CD4-positive, alpha-beta T cell (primary cell): ENCODE measurements around the gene ZNF764. TPM values are rescaled to one million over a fixed set of nuclear protein-coding genes. Genes with fewer than 3 reads are reported as not detected.

Experiments used
- ATAC-seq: fragments of 200-7000 bp; cut with Tn5 transposase; one replicate; pipeline ENCODE4 v1.10.0; 2022; ENCODE audit warnings: mild to moderate bottlenecking; ENCODE audit not compliant: poor library complexity
- CTCF ChIA-PET: fragments of 350-600 bp; sonication (Branson Sonifier 250); formaldehyde crosslinking; loops from one replicate; lab custom pipeline; 2021; ENCODE audit warnings: antibody characterized with exemption, inconsistent platforms; lab: Charles Lee
- POLR2A ChIA-PET: fragments of 350-600 bp; sonication (Branson Sonifier 250); formaldehyde crosslinking; loops from one replicate; lab custom pipeline; 2021; ENCODE audit warnings: antibody characterized with exemption, inconsistent platforms; lab: Charles Lee
- DNase-seq, 14 experiments: peaks; one replicate each; pipeline ENCODE4 v3.0.0-alpha.2; 2013 to 2020; ENCODE audit warnings: mixed read lengths in 2 of 14
- H3K27ac ChIP-seq, 2 donors: one replicate each; pipeline versions ENCODE4 v1.5.1 to v1.7.0; 2013; ENCODE audit warnings: low read length in 2 of 2, low read depth in 1 of 2, mild to moderate bottlenecking in 1 of 2
- H3K27me3 ChIP-seq, 2 experiments: 1 replicate in 1 of 2; 2 replicates in 1 of 2; pipeline versions ENCODE4 v1.6.1 to v1.7.0; 2013; ENCODE audit warnings: low read length in 2 of 2, control low read depth in 1 of 2, mild to moderate bottlenecking in 1 of 2, moderate library complexity in 1 of 2; ENCODE audit not compliant: insufficient read depth in 2 of 2, control insufficient read depth in 1 of 2
- H3K36me3 ChIP-seq: one replicate; pipeline ENCODE4 v1.6.1; 2013; ENCODE audit warnings: low read length, control low read depth; ENCODE audit not compliant: insufficient read depth
- H3K4me1 ChIP-seq: one replicate; pipeline ENCODE4 v1.6.1; 2013; ENCODE audit warnings: low read length, control low read depth; ENCODE audit not compliant: insufficient read depth
- H3K4me3 ChIP-seq: one replicate; pipeline ENCODE4 v1.5.1; 2013; ENCODE audit warnings: mild to moderate bottlenecking, low read length, moderate library complexity
- H3K9me3 ChIP-seq, 2 experiments: 1 replicate in 1 of 2; 2 replicates in 1 of 2; pipeline versions ENCODE4 v1.6.1 to v1.7.0; 2013; ENCODE audit warnings: low read length in 2 of 2, mild to moderate bottlenecking in 2 of 2, control low read depth in 1 of 2, moderate library complexity in 1 of 2; ENCODE audit not compliant: control insufficient read depth in 1 of 2, insufficient read depth in 1 of 2
- H3K27ac Mint-ChIP-seq: one replicate; pipeline ENCODE4 v1.8.0; 2020; ENCODE audit warnings: mixed read lengths
- H3K27me3 Mint-ChIP-seq: one replicate; pipeline ENCODE4 v1.8.0; 2021; ENCODE audit warnings: mixed read lengths
- H3K36me3 Mint-ChIP-seq: one replicate; pipeline ENCODE4 v1.8.0; 2021; ENCODE audit warnings: low read depth, mixed read lengths
- H3K4me1 Mint-ChIP-seq: one replicate; pipeline ENCODE4 v1.8.0; 2021; ENCODE audit warnings: low read depth, mixed read lengths
- H3K4me3 Mint-ChIP-seq: one replicate; pipeline ENCODE4 v1.8.0; 2020; ENCODE audit warnings: mild to moderate bottlenecking, mixed read lengths
- H3K9me3 Mint-ChIP-seq: one replicate; pipeline ENCODE4 v1.8.0; 2020; ENCODE audit warnings: mixed read lengths
- CTCF ChIP-seq: fragments of 200-600 bp; IDR thresholded peaks from one replicate; pipeline ENCODE4 v1.8.0; 2022; ENCODE audit warnings: antibody characterized with exemption, mild to moderate bottlenecking
- intact Hi-C, 2 experiments: fragments of 100-400 bp; cut with DNase I in 1 of 2; cut with micrococcal nuclease in 1 of 2; formaldehyde crosslinking; loops; one replicate each; pipeline versions ENCODE4 v1.15.1 to v1.9.0; 2023 to 2025; cut with DNase I, micrococcal nuclease
- total RNA-seq, 174 experiments: library from RNA in 2 of 174; stranded (reverse) in 2 of 174; gene quantifications; one replicate each; pipeline ENCODE4 v1.2.3 and lab custom pipeline; 2021 to 2026

The ZNF764 gene
- total RNA-seq, 2 experiments from 2014 or later: 20.4 to 22.9 TPM

- DNase-seq (no peak), ATAC-seq (no peak)
- Mint-ChIP-seq H3K27ac (peak overlapping the region; percentile 94), H3K36me3 (peaks cover 26% of the 10 kb centered on the region), H3K9me3 (no peaks in the 10 kb centered on the region), H3K4me3 (peak overlapping the region; percentile 93), H3K4me1 (peaks cover 34% of the 10 kb centered on the region), H3K27me3 (no peaks in the 10 kb centered on the region)
- Histone ChIP-seq H3K4me1 (peaks cover 61% of the 10 kb centered on the region), H3K4me3 (peak overlapping the region; percentile 73), H3K36me3 (peaks cover 27% of the 10 kb centered on the region), H3K27me3 (no peaks in the 10 kb centered on the region), H3K27ac (peak overlapping the region; percentile 93 to 94), H3K9me3 (no peaks in the 10 kb centered on the region)
- ChIA-PET POLR2A (interaction anchor here (0.6 to 4.3 kb wide), 23 partner anchors 9 to 494 kb away, joined by 3 to 152 read pairs (median 7); partner anchors contain the start of genes ALDOA, CORO1A, DCTPP1 and FBRS), CTCF (interaction anchor here (0.6 to 2.9 kb wide), 12 partner anchors 8 to 135 kb away, joined by 3 to 68 read pairs (median 6); partner anchors contain the start of genes DCTPP1, FBRS, PRR14 and ZNF688)
- intact Hi-C loops: loop anchor here (1.0 to 5.0 kb wide), 13 partner anchors 9 to 202 kb away; partner anchors contain the start of genes PRR14 (in 2 of the 2), CD2BP2 (in 1 of the 2), DCTPP1 (in 1 of the 2) and SEPHS2 (in 1 of the 2)
- TF ChIP-seq CTCF: no peak
Observed at GRCh38 chr16:30558789-30559377, 709 bp upstream of the ZNF764 start.

GRCh38 chr16:30557707-30557956 is 542 bp downstream of the ZNF764 start:
- H3K9me3 ChIP-seq: no peaks in the 10 kb centered on the region
- Mint-ChIP-seq H3K9me3 (no peaks in the 10 kb centered on the region), H3K27ac (peak overlapping the region; percentile 94), H3K27me3 (no peaks in the 10 kb centered on the region), H3K4me3 (peak overlapping the region; percentile 93), H3K36me3 (peaks cover 39% of the 10 kb centered on the region), H3K4me1 (peaks cover 46% of the 10 kb centered on the region)
- intact Hi-C loops: loop anchor here in 1 of 2 experiments (1.0 to 5.0 kb wide), 6 partner anchors 22 to 200 kb away; partner anchors contain the start of genes CD2BP2, DCTPP1 and SEPHS2
- peaks cover 74% of the 10 kb centered on the region for H3K4me1 ChIP-seq
- peak overlapping the region; percentile 93 to 94 for H3K27ac ChIP-seq
- peaks cover 35% of the 10 kb centered on the region for H3K36me3 ChIP-seq
- peak overlapping the region; percentile 73 for H3K4me3 ChIP-seq
- DNase-seq (no peak), ATAC-seq (no peak)
- POLR2A ChIA-PET: interaction anchor here (0.6 to 4.3 kb wide), 25 partner anchors 10 to 492 kb away, joined by 3 to 152 read pairs (median 5); partner anchors contain the start of genes ALDOA, DCTPP1, FBRS and PRR14
- H3K27me3 ChIP-seq: no peaks in the 10 kb centered on the region
- CTCF ChIA-PET: interaction anchor here (0.7 to 2.9 kb wide), 13 partner anchors 11 to 175 kb away, joined by 3 to 68 read pairs (median 6); partner anchors contain the start of genes DCTPP1, FBRS, PRR14 and SEPTIN1
- TF ChIP-seq CTCF: peak; percentile 28

- no peaks in the 10 kb centered on the region for H3K27me3 ChIP-seq
- Mint-ChIP-seq H3K27me3 (no peaks in the 10 kb centered on the region), H3K4me3 (peak overlapping the region; percentile 79), H3K9me3 (no peaks in the 10 kb centered on the region), H3K4me1 (peaks cover 57% of the 10 kb centered on the region), H3K36me3 (peaks cover 44% of the 10 kb centered on the region), H3K27ac (peak overlapping the region; percentile 94)
- no peaks in the 10 kb centered on the region for H3K9me3 ChIP-seq
- ATAC-seq (no peak), DNase-seq (peak in 1 of 14 experiments; percentile 21)
- peaks cover 78% of the 10 kb centered on the region for H3K4me1 ChIP-seq
- no peak overlapping the region for H3K27ac ChIP-seq
- no peak overlapping the region for H3K4me3 ChIP-seq
- ChIA-PET CTCF (no interaction called here), POLR2A (interaction anchor here (1.6 to 4.3 kb wide), 4 partner anchors 15 to 138 kb away, joined by 11 to 152 read pairs (median 71); partner anchors contain the start of genes ZNF688, ZNF747 and ZNF785)
- intact Hi-C loops: loop anchor here in 1 of 2 experiments (5.0 kb wide), 5 partner anchors 41 to 199 kb away; partner anchors contain the start of genes CD2BP2, DCTPP1 and SEPHS2
- TF ChIP-seq CTCF: no peak
- H3K36me3 ChIP-seq: peaks cover 35% of the 10 kb centered on the region
Observed at GRCh38 chr16:30556125-30556473, 2.1 kb downstream of the ZNF764 start.
